ENCODE measurements around the gene C4BPB.

C4BPB gene

GRCh38 chr1:207059881-207060280 lies 28.8 kb upstream of the C4BPB start:
- in situ Hi-C loops (cut with MboI; ENCODE audit: low sequenced_read_pairs) = no loop called here

- in situ Hi-C loops (cut with MboI; ENCODE audit: low sequenced_read_pairs) = no loop called here
Measured at GRCh38 chr1:207060596-207060995, 28.1 kb upstream of the C4BPB start.

DNA sequence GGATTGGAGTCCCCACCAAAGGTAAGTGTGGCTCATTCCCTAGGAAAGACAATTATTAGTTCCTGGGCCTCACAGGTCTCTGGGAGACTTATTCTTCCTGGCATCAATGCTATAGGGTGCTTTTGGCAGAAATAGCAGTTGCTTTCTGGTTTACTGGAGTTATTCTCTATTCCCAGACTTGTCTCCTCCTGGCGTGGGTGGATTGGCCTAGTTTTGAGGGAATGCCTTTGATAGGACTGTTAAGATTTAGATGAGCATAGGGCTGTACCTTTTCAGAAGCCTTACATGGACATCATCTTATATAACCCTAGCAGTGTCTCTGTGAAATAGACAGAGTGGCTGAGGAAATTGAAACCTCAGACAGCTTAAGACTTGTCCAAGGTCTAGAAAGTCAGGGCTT lies 26.6 kb upstream of the C4BPB start:
- in situ Hi-C loops (cut with MboI; ENCODE audit: low sequenced_read_pairs) = no loop called here

GRCh38 chr1:207063014-207063413 lies 25.6 kb upstream of the C4BPB start:
- in situ Hi-C loops (cut with MboI; ENCODE audit: low sequenced_read_pairs) = no loop called here

DNA sequence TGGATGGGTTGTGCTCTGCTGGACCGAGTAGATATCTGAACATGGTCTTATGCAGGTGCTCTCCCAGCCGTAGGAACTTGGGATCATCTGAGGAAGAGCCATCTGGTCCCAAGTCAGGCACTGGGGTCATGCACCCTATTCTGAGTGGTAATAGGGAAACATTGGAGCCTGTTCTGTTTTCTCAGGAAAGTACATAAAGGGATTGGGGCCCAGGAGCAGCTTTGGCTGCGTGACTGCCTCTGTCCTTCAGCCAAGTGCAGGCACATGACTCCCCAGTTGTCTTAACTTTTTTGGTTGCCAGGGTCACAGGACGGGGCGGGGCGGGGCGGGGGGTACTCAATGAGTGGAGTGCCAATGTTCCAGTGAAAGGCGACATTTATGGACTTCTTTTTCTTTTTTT lies 24.1 kb upstream of the C4BPB start:
- in situ Hi-C loops (cut with MboI; ENCODE audit: low sequenced_read_pairs) = no loop called here

DNA sequence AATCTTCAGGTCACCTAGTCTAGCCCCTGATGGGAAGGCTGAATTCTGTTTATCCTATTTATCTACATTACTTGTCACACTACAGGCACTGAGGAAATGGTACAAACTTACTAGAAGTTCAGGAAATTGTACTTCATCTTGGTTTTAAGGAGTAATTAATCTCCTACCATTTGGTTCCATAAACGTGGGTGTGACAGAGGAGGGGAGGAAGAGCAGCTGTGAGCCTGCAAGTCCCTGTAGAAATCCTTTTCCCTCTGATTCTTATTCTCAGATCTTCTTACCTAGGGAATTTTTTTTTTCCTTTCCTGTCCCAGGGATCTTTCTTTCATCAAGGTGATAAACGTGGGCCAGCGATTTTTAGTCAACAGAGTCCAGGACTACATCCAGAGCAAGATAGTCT lies 21.5 kb upstream of the C4BPB start:
- in situ Hi-C loops (cut with MboI; ENCODE audit: low sequenced_read_pairs) = no loop called here

GRCh38 chr1:207067665-207068064 lies 21.0 kb upstream of the C4BPB start:
- in situ Hi-C loops (cut with MboI; ENCODE audit: low sequenced_read_pairs) = no loop called here

GRCh38 chr1:207069061-207069460 lies 19.6 kb upstream of the C4BPB start:
- in situ Hi-C loops (cut with MboI; ENCODE audit: low sequenced_read_pairs) = no loop called here

DNA sequence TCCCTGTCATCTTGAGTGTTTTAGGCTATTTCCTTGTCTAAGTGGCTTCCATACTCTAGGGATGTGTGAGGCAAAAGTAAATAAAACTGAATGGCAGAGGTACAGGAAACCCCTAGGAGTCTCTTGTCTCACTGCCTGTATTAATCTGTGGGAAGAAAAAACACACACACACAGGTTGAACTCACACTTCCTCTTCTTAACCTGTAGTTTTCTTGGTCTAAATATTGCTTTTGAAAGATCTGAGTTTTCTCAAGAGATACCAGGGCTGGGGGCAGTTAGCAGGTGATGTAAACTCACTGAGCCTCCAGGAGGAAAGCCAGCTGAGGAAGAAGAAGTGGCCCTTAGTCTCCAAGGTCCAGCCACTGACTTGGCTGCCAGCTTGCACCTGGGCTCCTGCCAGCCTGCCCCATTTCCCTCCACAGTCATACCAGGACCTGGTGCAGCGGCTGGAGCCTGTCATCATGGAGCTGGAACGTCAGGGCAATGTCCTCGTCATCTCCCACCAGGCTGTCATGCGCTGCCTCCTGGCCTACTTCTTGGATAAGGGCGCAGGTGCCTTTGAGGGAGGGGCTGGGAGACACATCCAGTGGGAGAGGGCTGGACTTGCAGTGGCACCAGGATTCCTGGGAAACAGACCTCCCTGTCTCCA lies 18.7 kb upstream of the C4BPB start:
- in situ Hi-C loops (cut with MboI; ENCODE audit: low sequenced_read_pairs) = no loop called here

DNA sequence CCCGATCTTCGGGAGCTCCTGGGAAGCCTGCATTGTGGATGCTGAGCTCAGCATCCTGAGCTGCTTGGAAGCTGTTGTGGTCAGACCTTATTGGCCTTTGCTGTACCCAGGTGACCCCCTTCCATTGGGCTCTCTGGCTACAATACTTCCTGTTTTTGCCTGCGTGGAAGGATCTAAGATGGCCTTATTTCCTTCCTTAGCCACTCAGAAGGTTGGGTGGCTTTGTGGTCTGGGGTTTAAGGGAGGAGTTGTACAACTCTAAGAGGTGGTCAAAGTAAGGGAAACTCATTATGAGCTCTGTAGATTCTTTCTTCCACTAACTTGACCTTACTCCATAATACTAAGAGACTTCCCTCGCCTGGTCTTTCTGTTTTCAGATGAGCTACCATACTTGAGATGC lies 17.8 kb upstream of the C4BPB start:
- in situ Hi-C loops (cut with MboI; ENCODE audit: low sequenced_read_pairs) = no loop called here

- in situ Hi-C loops (cut with MboI; ENCODE audit: low sequenced_read_pairs) = no loop called here
Measured at GRCh38 chr1:207071426-207071825, 17.2 kb upstream of the C4BPB start.

GRCh38 chr1:207072233-207072632 lies 16.4 kb upstream of the C4BPB start:
- in situ Hi-C loops (cut with MboI; ENCODE audit: low sequenced_read_pairs) = no loop called here

- in situ Hi-C loops (cut with MboI; ENCODE audit: low sequenced_read_pairs) = no loop called here
Measured at GRCh38 chr1:207073906-207074820, 14.5 kb upstream of the C4BPB start.

DNA sequence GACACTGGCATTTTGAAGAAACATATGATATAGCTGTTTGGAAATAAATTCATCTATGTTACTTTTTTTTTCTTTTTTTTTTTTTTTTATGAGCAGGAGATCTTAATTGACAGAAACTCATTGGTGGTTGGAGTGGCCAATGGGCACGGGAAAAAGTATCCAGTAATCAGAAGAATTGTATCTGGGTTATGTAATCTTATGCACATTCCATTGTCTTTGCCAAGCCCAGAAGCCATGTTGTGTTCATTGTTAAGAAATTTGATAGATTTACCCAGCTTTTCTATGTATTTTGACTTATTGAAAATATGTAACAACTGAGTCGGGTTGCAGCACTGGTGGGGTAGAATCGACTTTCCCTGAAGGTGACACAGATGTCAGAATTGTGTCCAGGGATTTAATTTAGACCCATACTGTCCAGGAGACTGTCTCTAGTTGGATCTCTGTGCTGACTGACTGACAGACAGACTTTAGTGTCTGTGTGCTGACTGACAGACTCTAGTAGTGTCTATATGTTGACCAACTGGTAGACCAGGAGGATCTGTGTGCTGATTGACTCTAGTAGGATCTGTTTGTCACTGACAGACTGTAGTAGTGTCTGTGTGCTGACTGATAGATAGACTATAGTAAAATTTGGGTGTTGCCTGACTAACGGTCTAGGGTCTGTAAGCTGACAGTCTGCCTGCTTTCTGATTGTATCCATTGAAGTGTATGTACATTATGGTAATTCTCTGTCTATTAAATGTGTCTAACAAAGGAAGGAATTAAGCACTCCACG lies 12.3 kb upstream of the C4BPB start:
- in situ Hi-C loops (cut with MboI; ENCODE audit: low sequenced_read_pairs) = loop anchor here (25.0 kb wide), 2 partner anchors 336 to 411 kb away; partner anchors contain the start of gene CR1

DNA sequence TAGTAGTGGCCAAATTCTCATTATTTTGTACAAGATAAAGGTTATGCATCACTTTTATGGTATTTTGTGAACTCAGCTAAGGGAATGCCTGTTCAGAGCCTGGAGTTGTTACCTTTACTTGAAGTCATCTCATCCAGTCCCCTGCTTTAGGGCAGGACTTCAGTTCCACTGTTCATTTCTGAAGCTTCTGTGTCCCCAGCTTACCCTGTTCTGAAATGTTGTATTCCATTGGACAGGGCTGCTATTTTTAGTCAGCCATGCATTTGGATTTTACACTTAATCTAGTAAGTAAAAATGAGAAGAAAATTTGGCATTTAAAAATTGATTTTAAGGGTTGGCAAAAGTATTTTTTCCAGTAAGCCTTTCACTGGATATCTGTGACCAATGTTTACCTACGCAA lies 11.6 kb upstream of the C4BPB start:
- in situ Hi-C loops (cut with MboI; ENCODE audit: low sequenced_read_pairs) = loop anchor here (25.0 kb wide), 2 partner anchors 335 to 410 kb away; partner anchors contain the start of gene CR1

- in situ Hi-C loops (cut with MboI; ENCODE audit: low sequenced_read_pairs) = loop anchor here (25.0 kb wide), 2 partner anchors 335 to 410 kb away; partner anchors contain the start of gene CR1
Measured at GRCh38 chr1:207077470-207078377, 10.9 kb upstream of the C4BPB start.

- in situ Hi-C loops (cut with MboI; ENCODE audit: low sequenced_read_pairs) = loop anchor here (25.0 kb wide), 2 partner anchors 334 to 409 kb away; partner anchors contain the start of gene CR1
Measured at GRCh38 chr1:207078578-207079132, 10.0 kb upstream of the C4BPB start.

- in situ Hi-C loops (cut with MboI; ENCODE audit: low sequenced_read_pairs) = loop anchor here (25.0 kb wide), 2 partner anchors 333 to 408 kb away; partner anchors contain the start of gene CR1
Measured at GRCh38 chr1:207079706-207080241, 8.9 kb upstream of the C4BPB start.

GRCh38 chr1:207081088-207081487 lies 7.6 kb upstream of the C4BPB start:
- in situ Hi-C loops (cut with MboI; ENCODE audit: low sequenced_read_pairs) = loop anchor here (25.0 kb wide), 2 partner anchors 331 to 406 kb away; partner anchors contain the start of gene CR1
